Keratinocyte (primary cell): ENCODE data around the gene NELL1. TPM values are rescaled to one million over a fixed set of nuclear protein-coding genes. Genes with fewer than 3 reads are reported as not detected.

Source experiments
- DNase-seq: peaks from one replicate; pipeline ENCODE4 v3.0.0-alpha.2; 2011; ENCODE audit warnings: low read depth, missing footprints, low spot score
- FAIRE-seq: peaks from 2 replicates; lab custom pipeline; 2011; peaks lifted over from hg19 to GRCh38; lab: Jason Lieb, UNC
- H2AFZ ChIP-seq: 2 replicates; pipeline ENCODE4 v1.6.0; 2012; ENCODE audit warnings: low read length, control low read depth, inconsistent platforms; ENCODE audit not compliant: control insufficient read depth
- H3K27ac ChIP-seq: 2 replicates; pipeline ENCODE4 v1.5.1; 2011; ENCODE audit warnings: low read length; ENCODE audit not compliant: control insufficient read depth, insufficient read depth
- H3K27me3 ChIP-seq: 3 replicates; pipeline ENCODE4 v1.6.0; 2011; ENCODE audit warnings: low read length; ENCODE audit not compliant: control insufficient read depth, insufficient read depth; ENCODE audit errors: extremely low read depth
- H3K36me3 ChIP-seq, 2 experiments: 2 replicates in 1 of 2; 3 replicates in 1 of 2; pipeline ENCODE4 v1.5.1; 2011; ENCODE audit warnings: low read length in 2 of 2, mild to moderate bottlenecking in 1 of 2; ENCODE audit not compliant: control insufficient read depth in 2 of 2, insufficient read depth in 2 of 2; ENCODE audit errors: extremely low read depth in 1 of 2
- H3K4me1 ChIP-seq: 3 replicates; pipeline ENCODE4 v1.5.1; 2011; ENCODE audit warnings: low read length; ENCODE audit not compliant: control insufficient read depth, insufficient read depth; ENCODE audit errors: extremely low read depth
- H3K4me2 ChIP-seq: 3 replicates; pipeline ENCODE4 v1.6.0; 2011; ENCODE audit warnings: low read depth, low read length; ENCODE audit not compliant: control insufficient read depth, insufficient read depth; ENCODE audit errors: extremely low read depth
- H3K4me3 ChIP-seq, 3 experiments: fragments of 200-600 bp in 1 of 3; sonication (generic) in 1 of 3; 2 replicates in 2 of 3; 3 replicates in 1 of 3; pipeline ENCODE4 v1.5.1; 2011 to 2016; ENCODE audit warnings: low read length in 3 of 3, mild to moderate bottlenecking in 3 of 3, control low read depth in 2 of 3, inconsistent platforms in 1 of 3, low read depth in 1 of 3, mixed read lengths in 1 of 3, mixed run types in 1 of 3, moderate library complexity in 1 of 3; ENCODE audit not compliant: control insufficient read depth in 2 of 3, insufficient read depth in 2 of 3; ENCODE audit errors: extremely low read depth in 1 of 3
- H3K79me2 ChIP-seq: 2 replicates; pipeline ENCODE4 v1.6.0; 2012; ENCODE audit warnings: low read length; ENCODE audit not compliant: control insufficient read depth, insufficient read depth
- H3K9ac ChIP-seq: 3 replicates; pipeline ENCODE4 v1.6.0; 2011; ENCODE audit warnings: low read length; ENCODE audit not compliant: control insufficient read depth, insufficient read depth; ENCODE audit errors: extremely low read depth
- H3K9me1 ChIP-seq: 3 replicates; pipeline ENCODE4 v1.6.0; 2011; ENCODE audit warnings: low read length; ENCODE audit not compliant: control insufficient read depth, insufficient read depth; ENCODE audit errors: extremely low read depth
- H3K9me3 ChIP-seq: 2 replicates; pipeline ENCODE4 v1.5.1; 2012; ENCODE audit warnings: low read depth, low read length; ENCODE audit not compliant: control insufficient read depth
- H4K20me1 ChIP-seq: 3 replicates; pipeline ENCODE4 v1.6.0; 2011; ENCODE audit warnings: low read length; ENCODE audit not compliant: control insufficient read depth, insufficient read depth; ENCODE audit errors: extremely low read depth
- EZH2 ChIP-seq: IDR thresholded peaks from one replicate; pipeline ENCODE4 v1.6.1; 2012; ENCODE audit warnings: inconsistent platforms, mild to moderate bottlenecking, low read length, moderate library complexity
- dilution Hi-C: fragments of 300-500 bp; cut with MboI; formaldehyde crosslinking; loops from one replicate; pipeline ENCODE4 v1.7.0; 2020; ENCODE audit warnings: low sequenced_read_pairs; ENCODE audit not compliant: extremely low pct_ligation_motif_present
- polyA plus RNA-seq, 5 experiments: library from polyadenylated mRNA; depleted of rRNA in 3 of 5; stranded (reverse) in 3 of 5; stranded (forward) in 1 of 5; unstranded in 1 of 5; fragments of >200 nt; gene quantifications; 1 replicate in 1 of 5; 2 replicates in 3 of 5; 3 replicates in 1 of 5; pipeline versions ENCODE4 v1.2.1 to v1.2.3, GENCODE V29; 2011 to 2012; ENCODE audit warnings: missing spikeins in 2 of 5, low read depth in 1 of 5, low replicate concordance in 1 of 5
- small RNA-seq, 3 experiments: library from RNA; depleted of rRNA; stranded (forward); fragments of <200 nt; gene quantifications; one replicate each; pipeline ENCODE3, GENCODE V24; 2012; ENCODE audit warnings: low read depth in 3 of 3, low replicate concordance in 1 of 3; ENCODE audit not compliant: insufficient read length in 3 of 3
- TF ChIP-seq, protein P1 (sequence below), 3 experiments: IDR thresholded peaks in 1 of 3; conservative IDR thresholded peaks in 1 of 3; optimal IDR thresholded peaks in 1 of 3; 2 replicates in 2 of 3; 3 replicates in 1 of 3; pipeline versions ENCODE3 to v1.5.1; 2011; ENCODE audit warnings: low read length in 3 of 3, mild to moderate bottlenecking in 3 of 3, moderate library complexity in 2 of 3, control low read depth in 1 of 3, inconsistent platforms in 1 of 3; ENCODE audit not compliant: insufficient read depth in 2 of 3; ENCODE audit errors: extremely low read depth in 1 of 3

The NELL1 gene
- polyA plus RNA-seq, 1 donor (not counting 4 experiments of a cell fraction or from before 2014, with no cell fraction given): not detected

DNA sequence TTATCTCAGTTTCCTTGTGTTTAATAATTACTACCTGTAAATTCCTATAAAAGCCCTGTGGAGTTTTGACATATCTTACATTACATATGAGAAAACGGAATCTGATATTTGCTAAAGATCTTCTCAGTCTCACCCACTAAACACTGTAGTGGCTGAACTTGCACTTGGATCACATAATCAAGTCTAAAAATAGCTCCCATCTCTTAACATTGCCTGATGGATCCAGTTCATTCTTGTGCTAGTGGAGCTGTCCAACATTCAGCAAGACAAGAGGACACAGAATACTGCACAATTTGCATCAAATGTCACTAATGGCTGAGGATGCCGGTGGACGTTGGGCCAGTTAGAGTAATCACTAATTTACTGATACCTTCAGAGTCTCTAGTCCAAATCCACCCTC is 953.6 kb downstream of the NELL1 start:
- H3K9me1 ChIP-seq: no peaks in the 10 kb centered on the region
- H4K20me1 ChIP-seq: no peaks in the 10 kb centered on the region
- DNase-seq (no peak), FAIRE-seq (no peak)
- no peaks in the 10 kb centered on the region for H3K27me3 ChIP-seq
- no peak overlapping the region for H3K27ac ChIP-seq
- H3K9ac ChIP-seq: no peak overlapping the region
- dilution Hi-C loops: no loop called here
- no peaks in the 10 kb centered on the region for H3K4me1 ChIP-seq
- no peak for TF ChIP-seq EZH2
- TF ChIP-seq, protein P1, sequence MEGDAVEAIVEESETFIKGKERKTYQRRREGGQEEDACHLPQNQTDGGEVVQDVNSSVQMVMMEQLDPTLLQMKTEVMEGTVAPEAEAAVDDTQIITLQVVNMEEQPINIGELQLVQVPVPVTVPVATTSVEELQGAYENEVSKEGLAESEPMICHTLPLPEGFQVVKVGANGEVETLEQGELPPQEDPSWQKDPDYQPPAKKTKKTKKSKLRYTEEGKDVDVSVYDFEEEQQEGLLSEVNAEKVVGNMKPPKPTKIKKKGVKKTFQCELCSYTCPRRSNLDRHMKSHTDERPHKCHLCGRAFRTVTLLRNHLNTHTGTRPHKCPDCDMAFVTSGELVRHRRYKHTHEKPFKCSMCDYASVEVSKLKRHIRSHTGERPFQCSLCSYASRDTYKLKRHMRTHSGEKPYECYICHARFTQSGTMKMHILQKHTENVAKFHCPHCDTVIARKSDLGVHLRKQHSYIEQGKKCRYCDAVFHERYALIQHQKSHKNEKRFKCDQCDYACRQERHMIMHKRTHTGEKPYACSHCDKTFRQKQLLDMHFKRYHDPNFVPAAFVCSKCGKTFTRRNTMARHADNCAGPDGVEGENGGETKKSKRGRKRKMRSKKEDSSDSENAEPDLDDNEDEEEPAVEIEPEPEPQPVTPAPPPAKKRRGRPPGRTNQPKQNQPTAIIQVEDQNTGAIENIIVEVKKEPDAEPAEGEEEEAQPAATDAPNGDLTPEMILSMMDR (optimal IDR thresholded peaks at IDR 0.05 in 1 of 3, IDR thresholded peaks at IDR 0.05 in 1 of 3, conservative IDR thresholded peaks at IDR 0.05 in 1 of 3; ENCODE audit: extremely low read depth in 1 of 3, insufficient read depth in 2 of 3, low read length in 3 of 3): no peak
- H3K4me3 ChIP-seq: no peak overlapping the region
- H3K36me3 ChIP-seq: no peaks in the 10 kb centered on the region
- no peaks in the 10 kb centered on the region for H3K9me3 ChIP-seq
- no peak overlapping the region for H3K4me2 ChIP-seq
- no peaks in the 10 kb centered on the region for H3K79me2 ChIP-seq
- H2AFZ ChIP-seq: no peak overlapping the region

Small RNA genes lying within 50 kb of the gene (small RNA-seq; reads per million reads assigned to genes)
- gene RNA5SP336 (0.87 to 144 (median 19.6) reads per million in 3 experiments), gene RNA5SP337 (0.07 to 1.3 (median 0.50) reads per million in 3 experiments)

Other genes starting within 250 kb of the NELL1 start
- gene SLC6A5, start 70.0 kb upstream of the NELL1 start, polyA plus RNA-seq: not detected in 3 replicates